Measurements from ENCODE around the gene CHST14.

DNA sequence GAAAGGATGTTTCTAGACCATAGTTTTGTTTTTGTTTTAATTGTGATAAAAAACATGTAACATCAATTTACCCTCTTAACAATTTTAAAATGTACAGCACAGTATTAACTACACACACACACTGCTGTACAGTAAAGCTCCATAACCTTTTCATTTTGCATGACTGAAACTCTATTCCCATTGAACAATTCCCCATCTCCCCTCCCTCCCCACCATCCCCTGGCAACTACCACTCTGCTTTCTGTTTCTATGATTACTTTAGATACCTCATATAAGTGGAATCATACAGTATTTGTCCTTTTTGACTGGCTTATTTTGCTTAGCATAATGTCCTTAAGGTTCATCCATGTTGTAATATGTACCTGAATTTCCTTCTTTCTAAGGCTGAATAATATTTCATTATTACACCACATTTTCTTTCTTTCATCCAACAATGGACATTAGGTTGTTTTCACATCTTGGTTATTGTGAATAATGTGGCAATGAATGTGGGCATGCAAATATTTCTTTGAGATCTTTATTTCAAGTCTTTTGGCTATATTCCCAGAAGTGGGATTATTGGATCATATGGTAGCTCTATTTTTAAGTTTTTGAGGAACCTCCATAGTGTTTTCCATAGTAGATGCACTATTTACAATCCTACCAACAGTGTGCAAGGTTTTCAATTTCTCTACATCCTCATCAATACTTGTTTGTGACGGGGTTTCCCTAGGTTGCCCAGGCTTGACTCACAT lies 10.7 kb downstream of the CHST14 start:
- TF ChIP-seq POLR2AphosphoS5 (IDR thresholded peaks at IDR 0.05; ENCODE audit: low read depth, low read length) (no peak), POLR2A (IDR thresholded peaks at IDR 0.05; ENCODE audit: low read depth, low read length) (no peak), TAF1 (IDR thresholded peaks at IDR 0.05; ENCODE audit: low read depth, low read length) (no peak), SPI1 (IDR thresholded peaks at IDR 0.05; ENCODE audit: low read depth, low read length) (no peak), POU2F2 (IDR thresholded peaks at IDR 0.05; ENCODE audit: low read depth, low read length) (no peak), PAX5 (IDR thresholded peaks at IDR 0.05; ENCODE audit: insufficient read depth, low read length, severe bottlenecking) (no peak)
